Esophagus (tissue), 2 donors: ENCODE results near the gene HOXD12. TPM values are rescaled to one million over a fixed set of nuclear protein-coding genes. Genes with fewer than 3 reads are reported as not detected.

Experiments
- H3K27ac ChIP-seq, 2 donors: one replicate each; pipeline ENCODE4 v1.5.1; 2013; ENCODE audit warnings: low read depth in 2 of 2, mild to moderate bottlenecking in 2 of 2, inconsistent platforms in 1 of 2, low read length in 1 of 2, moderate library complexity in 1 of 2
- H3K27me3 ChIP-seq, 2 donors: one replicate each; pipeline ENCODE4 v1.6.1; 2013; ENCODE audit warnings: low read length in 2 of 2, control low read depth in 1 of 2, mild to moderate bottlenecking in 1 of 2; ENCODE audit not compliant: insufficient read depth in 2 of 2, control insufficient read depth in 1 of 2
- H3K36me3 ChIP-seq, 2 donors: one replicate each; pipeline ENCODE4 v1.6.1; 2013; ENCODE audit warnings: low read length in 1 of 2; ENCODE audit not compliant: control insufficient read depth in 2 of 2, insufficient read depth in 2 of 2
- H3K4me1 ChIP-seq, 2 donors: one replicate each; pipeline ENCODE4 v1.6.1; 2013; ENCODE audit warnings: low read length in 1 of 2; ENCODE audit not compliant: control insufficient read depth in 2 of 2, insufficient read depth in 2 of 2
- H3K4me3 ChIP-seq, 2 donors: one replicate each; pipeline ENCODE4 v1.5.1; 2013; ENCODE audit warnings: low read length in 2 of 2, mild to moderate bottlenecking in 2 of 2, low read depth in 1 of 2, moderate library complexity in 1 of 2
- H3K9me3 ChIP-seq, 2 donors: one replicate each; pipeline ENCODE4 v1.6.1; 2013; ENCODE audit warnings: mild to moderate bottlenecking in 2 of 2, low read depth in 1 of 2, low read length in 1 of 2, moderate library complexity in 1 of 2; ENCODE audit not compliant: control insufficient read depth in 2 of 2, insufficient read depth in 1 of 2
- WGBS, 2 donors: extraction: QIAGEN DNeasy Blood & Tissue Kit; methylation state at CpG; one replicate each; pipeline ENCODE4 v1.1.7; 2013; 5-methylcytosine and 5-hydroxymethylcytosine counted together
- polyA plus RNA-seq, 2 donors: library from polyadenylated mRNA; stranded (reverse); fragments of 200-250 nt; gene quantifications; one replicate each; pipeline ENCODE4 v1.2.3, GENCODE V29; 2013
- donor health status: healthy with polysubstance abuse.
- donor health status: Bipolar disorder and iron deficiency.

The HOXD12 gene
- polyA plus RNA-seq, 2 donors: not detected

GRCh38 chr2:176117162-176117822 is 17.7 kb downstream of the HOXD12 start:
- H3K4me1 ChIP-seq: peaks cover 0 to 2% of the 10 kb centered on the region in 2 donors
- H3K9me3 ChIP-seq: peaks cover 4 to 14% of the 10 kb centered on the region in 2 donors
- peak overlapping the region in 1 of 2 donors; percentile 23 for H3K4me3 ChIP-seq
- H3K27ac ChIP-seq: peak overlapping the region in 1 of 2 donors; percentile 5
- H3K36me3 ChIP-seq: no peaks in the 10 kb centered on the region
- 19 to 25% methylated on average over 39 to 40 of the region's 40 CpGs for WGBS, 2 donors
- H3K27me3 ChIP-seq: peaks cover 19 to 72% of the 10 kb centered on the region in 2 donors

DNA sequence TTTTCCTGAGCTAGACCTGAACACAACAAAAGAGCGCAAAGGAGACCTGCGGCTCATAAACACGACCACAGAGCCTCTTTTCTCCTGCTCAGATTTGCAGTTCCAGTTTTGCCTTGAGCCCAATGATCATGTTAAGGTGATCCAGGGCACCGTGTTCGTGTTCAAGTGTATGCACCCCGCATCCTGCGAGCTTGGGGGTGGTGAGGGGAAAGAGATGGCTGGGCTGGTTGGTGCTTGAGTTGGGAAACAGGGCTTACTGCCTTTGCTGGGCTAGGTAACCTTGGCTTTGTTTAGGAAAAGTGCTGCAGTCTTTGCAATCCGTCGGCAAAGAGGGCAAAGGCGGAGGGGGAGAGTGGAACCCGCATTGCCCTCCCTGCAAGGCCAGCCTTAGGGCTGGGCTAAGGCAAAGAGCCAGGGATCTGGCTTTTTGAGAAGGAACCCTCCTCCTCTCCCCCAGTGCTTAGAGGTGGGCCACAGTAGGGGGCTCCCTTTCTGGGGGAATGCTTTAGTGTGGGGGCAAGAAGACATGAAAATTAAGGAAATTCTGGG is 18.3 kb downstream of the HOXD12 start:
- Histone ChIP-seq H3K27ac (no peak overlapping the region), H3K4me3 (peak overlapping the region in 1 of 2 donors; percentile 23), H3K27me3 (peaks cover 19 to 72% of the 10 kb centered on the region in 2 donors), H3K9me3 (peaks cover 4 to 13% of the 10 kb centered on the region in 2 donors), H3K4me1 (peaks cover 0 to 6% of the 10 kb centered on the region in 2 donors), H3K36me3 (no peaks in the 10 kb centered on the region)
- 11 to 13% methylated on average over 11 of the region's 11 CpGs for WGBS, 2 donors

- Histone ChIP-seq H3K9me3 (peaks cover 7 to 13% of the 10 kb centered on the region in 2 donors), H3K36me3 (no peaks in the 10 kb centered on the region), H3K27me3 (peaks cover 19 to 76% of the 10 kb centered on the region in 2 donors), H3K27ac (no peak overlapping the region), H3K4me1 (peaks cover 0 to 6% of the 10 kb centered on the region in 2 donors), H3K4me3 (peak overlapping the region; percentile 18 to 20)
- 12 to 16% methylated on average over 24 of the region's 24 CpGs for WGBS, 2 donors
Measured at GRCh38 chr2:176118601-176119339, 19.2 kb downstream of the HOXD12 start.

DNA sequence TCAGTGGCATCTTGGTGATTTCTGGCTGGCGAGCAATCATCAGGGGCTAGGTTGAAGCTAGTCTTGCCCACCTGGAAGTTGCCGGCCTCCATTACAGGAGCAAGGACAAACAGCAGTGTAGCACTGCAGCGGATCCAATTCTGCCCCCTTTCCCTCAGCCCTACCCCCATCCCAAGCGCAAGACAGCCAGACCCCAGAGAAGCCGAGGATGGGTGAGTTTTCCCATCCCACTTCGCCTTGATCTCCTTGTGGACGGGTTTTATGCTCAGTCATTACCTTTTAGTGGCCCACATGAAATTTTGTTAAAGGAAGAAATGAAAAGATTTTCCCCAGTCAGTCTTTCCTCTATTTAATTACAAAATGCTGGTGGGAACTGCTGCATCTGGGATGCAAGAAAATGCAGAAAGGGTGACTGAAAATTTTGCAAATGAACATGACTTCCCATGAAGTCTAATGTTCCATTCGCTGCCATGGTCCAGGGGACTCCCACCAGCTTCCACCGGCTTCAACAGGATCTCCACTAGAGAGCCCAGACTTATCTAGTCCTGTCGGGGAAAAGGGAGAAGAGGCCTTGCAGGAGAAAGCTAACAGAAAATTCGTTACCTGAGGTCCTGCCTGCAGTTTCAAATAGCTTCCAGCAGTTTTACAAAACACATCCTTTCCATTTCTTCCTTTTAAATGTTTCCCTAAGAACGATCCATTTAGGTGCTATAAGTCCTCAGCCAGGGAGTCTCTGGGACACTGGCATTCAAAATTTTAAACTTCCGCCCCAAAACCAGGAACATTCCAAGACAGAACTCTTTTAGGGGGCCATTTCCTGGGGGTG is 21.0 kb downstream of the HOXD12 start:
- Histone ChIP-seq H3K27ac (no peak overlapping the region), H3K4me3 (no peak overlapping the region), H3K27me3 (peaks cover 16 to 76% of the 10 kb centered on the region in 2 donors), H3K9me3 (peaks cover 7 to 13% of the 10 kb centered on the region in 2 donors), H3K4me1 (peaks cover 0 to 6% of the 10 kb centered on the region in 2 donors), H3K36me3 (no peaks in the 10 kb centered on the region)
- 22 to 23% methylated on average over 13 of the region's 13 CpGs for WGBS, 2 donors

DNA sequence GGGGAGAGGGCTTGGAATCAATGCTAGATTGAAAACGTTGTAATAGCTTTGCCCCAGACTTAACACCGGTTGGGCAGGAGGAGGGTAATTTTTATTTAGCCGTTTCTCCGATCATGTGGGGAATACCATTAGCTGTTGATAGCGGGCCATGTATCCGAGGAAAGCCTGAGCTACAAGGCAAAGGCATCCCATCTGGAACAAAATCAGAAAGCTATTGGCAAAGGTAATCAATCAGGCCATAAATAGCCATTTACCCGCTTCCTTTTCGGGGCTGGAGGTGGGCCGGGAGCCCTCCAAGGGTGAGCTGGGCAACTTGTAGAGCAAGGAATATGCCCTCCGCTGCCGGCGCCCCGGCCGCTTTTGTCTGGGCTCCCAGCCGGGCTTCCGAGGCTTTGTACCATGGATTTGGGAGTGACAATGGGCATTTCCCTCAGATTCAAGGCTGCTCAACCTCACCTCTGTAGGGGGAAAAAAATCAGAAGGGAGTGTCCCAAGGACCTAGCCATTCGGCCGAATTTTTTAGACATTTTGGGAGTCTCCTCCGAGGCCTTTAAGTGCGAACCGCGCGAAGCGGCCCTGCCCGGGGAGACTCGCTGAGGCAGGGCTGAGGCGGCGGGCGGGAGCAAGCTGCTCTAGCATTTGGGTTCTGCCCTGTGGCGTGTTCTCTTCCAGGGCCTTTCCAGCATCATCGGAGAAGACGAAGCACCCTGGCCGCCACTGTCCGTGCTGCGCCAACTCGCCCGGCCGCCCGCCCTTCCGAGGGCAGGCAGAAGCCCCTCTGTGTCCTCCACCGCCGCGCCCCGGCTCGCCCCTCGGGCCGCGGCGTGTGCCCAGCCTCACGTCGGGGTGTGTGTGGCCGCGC is 21.8 kb downstream of the HOXD12 start:
- 17% methylated on average over 49 to 53 of the region's 53 CpGs for WGBS, 2 donors
- Histone ChIP-seq H3K4me3 (peak overlapping the region in 1 of 2 donors; percentile 34), H3K27ac (peak overlapping the region in 1 of 2 donors; percentile 17), H3K36me3 (no peaks in the 10 kb centered on the region), H3K4me1 (peaks cover 0 to 6% of the 10 kb centered on the region in 2 donors), H3K9me3 (peaks cover 7 to 11% of the 10 kb centered on the region in 2 donors), H3K27me3 (peaks cover 12 to 72% of the 10 kb centered on the region in 2 donors)

GRCh38 chr2:176122052-176122682 is 22.6 kb downstream of the HOXD12 start:
- no peaks in the 10 kb centered on the region for H3K36me3 ChIP-seq
- H3K27me3 ChIP-seq: peaks cover 15 to 72% of the 10 kb centered on the region in 2 donors
- H3K4me3 ChIP-seq: peak overlapping the region; percentile 34 to 36
- 8 to 9% methylated on average over 34 to 47 of the region's 47 CpGs for WGBS, 2 donors
- H3K27ac ChIP-seq: peak overlapping the region in 1 of 2 donors; percentile 22
- peaks cover 6 to 7% of the 10 kb centered on the region in 2 donors for H3K9me3 ChIP-seq
- H3K4me1 ChIP-seq: peaks cover 0 to 6% of the 10 kb centered on the region in 2 donors

GRCh38 chr2:176122683-176123410 is 23.3 kb downstream of the HOXD12 start, which contains the start of gene HOXD9:
Gene HOXD9 (plus strand): TSS chr2:176122719. CDS start chr2:176122769, 50 bp downstream.
- Histone ChIP-seq H3K4me3 (peak within 1 kb of the TSS; percentile 34 to 36), H3K36me3 (no peaks in the 10 kb centered on the region), H3K27ac (peak within 1 kb of the TSS; percentile 17 to 22), H3K4me1 (peaks cover 0 to 6% of the 10 kb centered on the region in 2 donors), H3K27me3 (peaks cover 15 to 65% of the 10 kb centered on the region in 2 donors), H3K9me3 (peaks cover 2 to 7% of the 10 kb centered on the region in 2 donors)
- WGBS, 2 donors: 3 to 7% methylated on average over 80 to 84 of the region's 84 CpGs
